GM12872 (cell line): ENCODE measurements around the gene ZNRD2.
A peak's percentile ranks its signal among the peaks of the same experiment; 100 is the strongest.

ENCODE experiments used
- CTCF ChIP-seq: IDR thresholded peaks from 3 replicates; pipeline ENCODE4 v1.5.1; 2011; ENCODE audit warnings: low read depth, mild to moderate bottlenecking, low read length, moderate library complexity; ENCODE audit not compliant: insufficient read depth

The ZNRD2 gene

DNA sequence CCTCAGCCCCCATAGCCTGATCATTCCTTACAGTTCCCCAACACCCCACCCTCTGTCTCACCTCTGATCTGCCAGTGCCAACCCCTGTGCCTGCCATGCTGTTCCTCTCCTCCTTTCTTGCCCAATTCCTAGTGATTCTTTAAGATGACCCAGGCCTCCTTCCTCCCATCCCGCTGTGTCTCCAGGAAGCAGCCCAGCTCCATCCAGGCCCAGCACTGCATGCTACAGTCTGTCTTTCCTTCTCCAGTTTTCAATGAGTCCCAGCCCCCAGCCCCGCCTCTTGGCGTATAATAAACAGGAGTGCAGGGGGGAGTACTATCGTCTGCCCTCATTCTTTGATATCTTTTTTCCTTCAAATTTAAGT lies 24.4 kb upstream of the ZNRD2 start:
- no peak for TF ChIP-seq CTCF

DNA sequence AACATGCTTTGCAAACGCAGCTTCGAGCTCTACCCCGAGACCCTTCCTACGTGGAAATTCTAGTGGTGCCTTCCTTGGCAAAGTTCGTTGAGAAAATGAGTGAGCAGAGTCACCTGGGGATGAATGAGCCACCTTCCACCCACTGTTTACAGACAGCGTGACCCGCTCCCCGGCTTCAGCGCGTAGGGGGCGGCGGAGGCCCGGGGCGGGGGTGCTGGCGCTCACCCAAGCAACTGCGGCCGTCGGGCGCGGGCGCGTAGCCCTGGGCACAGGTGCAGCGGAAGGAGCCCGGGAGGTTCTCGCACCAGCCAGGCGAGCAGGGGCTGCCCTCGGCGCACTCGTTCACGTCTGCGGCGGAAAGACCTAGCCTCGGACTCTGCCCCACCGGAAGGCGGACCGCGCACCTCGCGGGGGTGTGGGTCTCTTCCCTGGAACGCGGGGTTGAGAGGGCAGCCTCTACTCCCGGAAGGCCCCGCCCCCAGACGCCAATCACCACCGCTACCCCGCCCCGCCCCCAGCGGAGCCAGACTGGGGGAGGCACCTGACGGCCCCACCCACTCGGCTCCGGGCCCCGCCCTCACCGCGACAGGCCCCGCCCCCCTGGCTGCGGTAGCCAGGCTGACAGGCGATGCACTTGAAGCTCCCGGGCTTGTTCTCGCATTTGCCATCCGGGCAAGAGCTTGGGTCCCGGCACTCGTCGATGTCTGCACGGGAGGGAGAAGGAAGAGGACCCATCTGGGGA lies 23.9 kb upstream of the ZNRD2 start:
- TF ChIP-seq CTCF, result no peak

GRCh38 chr11:65547446-65548125 lies 22.7 kb upstream of the ZNRD2 start:
- TF ChIP-seq CTCF, result no peak

DNA sequence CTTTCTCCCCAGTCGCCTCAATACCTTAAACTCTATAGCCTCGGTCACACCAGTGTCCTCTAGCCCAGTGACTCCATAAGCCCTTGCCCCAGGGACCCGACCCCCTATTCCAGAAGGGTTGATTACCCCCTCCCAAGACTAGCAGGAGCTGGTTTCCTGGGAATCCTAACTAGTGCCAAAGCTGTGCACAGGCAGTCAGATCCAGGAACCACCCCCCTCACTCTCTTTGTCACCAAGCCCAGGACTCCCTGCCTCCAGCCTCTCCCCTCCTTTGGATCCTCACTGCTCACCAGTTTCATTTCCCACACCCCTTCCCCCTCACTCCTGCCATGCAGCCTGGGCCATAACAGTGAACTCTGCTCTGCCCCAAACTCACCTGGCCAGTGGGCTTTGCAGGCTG lies 21.9 kb upstream of the ZNRD2 start:
- TF ChIP-seq CTCF, result no peak

- TF ChIP-seq CTCF, result no peak
Measured at GRCh38 chr11:65549096-65549495, 21.2 kb upstream of the ZNRD2 start.

- peak; percentile 92 for TF ChIP-seq CTCF
Measured at GRCh38 chr11:65551572-65552387, 18.5 kb upstream of the ZNRD2 start.

- TF ChIP-seq CTCF, result no peak
Measured at GRCh38 chr11:65552388-65552951, 17.8 kb upstream of the ZNRD2 start.
